ENCODE measurements around the gene CCDC102A.

CCDC102A gene

GRCh38 chr16:57498031-57498430 lies 38.3 kb downstream of the CCDC102A start:
- DNase-seq = no peak

- no peak for DNase-seq
These were observed 39.2 kb downstream of the CCDC102A start for GRCh38 chr16:57497121-57497520.

- DNase-seq = no peak
These were observed 42.6 kb downstream of the CCDC102A start for GRCh38 chr16:57493767-57494166.

GRCh38 chr16:57489229-57489628 lies 47.1 kb downstream of the CCDC102A start:
- DNase-seq = no peak

- DNase-seq = no peak
These were observed 49.2 kb downstream of the CCDC102A start for GRCh38 chr16:57486858-57487834.

GRCh38 chr16:57485916-57486857 lies 50.2 kb downstream of the CCDC102A start, which contains the start of gene DOK4:
Gene DOK4 (minus strand): TSS chr16:57486493. CDS start chr16:57479507, 6,986 bp downstream.
- DNase-seq = peak; percentile 74

- DNase-seq = no peak
These were observed 51.1 kb downstream of the CCDC102A start for GRCh38 chr16:57485091-57485915.

- DNase-seq = no peak
These were observed 51.8 kb downstream of the CCDC102A start for GRCh38 chr16:57484515-57485005.

GRCh38 chr16:57483725-57484514 lies 52.5 kb downstream of the CCDC102A start:
- DNase-seq = no peak

GRCh38 chr16:57482845-57483545 lies 53.4 kb downstream of the CCDC102A start:
- no peak for DNase-seq

GRCh38 chr16:57481421-57481820 lies 55.0 kb downstream of the CCDC102A start:
- DNase-seq = no peak

- no peak for DNase-seq
These were observed 55.6 kb downstream of the CCDC102A start for GRCh38 chr16:57480754-57481230.

- no peak for DNase-seq
These were observed 56.2 kb downstream of the CCDC102A start for GRCh38 chr16:57479976-57480753.

- DNase-seq = no peak
These were observed 57.0 kb downstream of the CCDC102A start for GRCh38 chr16:57479205-57479975.

- DNase-seq = no peak
These were observed 57.8 kb downstream of the CCDC102A start for GRCh38 chr16:57478396-57479204.

- no peak for DNase-seq
These were observed 58.7 kb downstream of the CCDC102A start for GRCh38 chr16:57477531-57478202.

Data from effector CD4-positive, alpha-beta T cell (primary cell).